GM21447 (cell line): ENCODE results near the gene SUN2.

Experiments used
- ATAC-seq: cut with Tn5 transposase; IDR thresholded peaks from one replicate; pipeline ENCODE4 v1.9.1; 2021; ENCODE audit not compliant: unreplicated experiment

The SUN2 gene

GRCh38 chr22:38735465-38736256 lies 20.1 kb downstream of the SUN2 start:
- no peak for ATAC-seq

- ATAC-seq = no peak
Observed at GRCh38 chr22:38735126-38735464, 20.7 kb downstream of the SUN2 start.

- no peak for ATAC-seq
Observed at GRCh38 chr22:38734421-38735100, 21.2 kb downstream of the SUN2 start.

GRCh38 chr22:38733724-38734381 lies 21.9 kb downstream of the SUN2 start:
- no peak for ATAC-seq

GRCh38 chr22:38733329-38733723 lies 22.5 kb downstream of the SUN2 start:
- ATAC-seq = no peak

GRCh38 chr22:38732251-38732815 lies 23.5 kb downstream of the SUN2 start:
- no peak for ATAC-seq

- no peak for ATAC-seq
Observed at GRCh38 chr22:38731703-38732161, 24.1 kb downstream of the SUN2 start.

- no peak for ATAC-seq
Observed at GRCh38 chr22:38730411-38730871, 25.4 kb downstream of the SUN2 start.

GRCh38 chr22:38729946-38730345 lies 25.9 kb downstream of the SUN2 start:
- ATAC-seq = no peak

- no peak for ATAC-seq
Observed at GRCh38 chr22:38728871-38729796, 26.7 kb downstream of the SUN2 start.

- ATAC-seq = no peak
Observed at GRCh38 chr22:38727530-38728451, 28.0 kb downstream of the SUN2 start.

- no peak for ATAC-seq
Observed at GRCh38 chr22:38727123-38727522, 28.7 kb downstream of the SUN2 start.

- no peak for ATAC-seq
Observed at GRCh38 chr22:38725900-38726655, 29.7 kb downstream of the SUN2 start.

GRCh38 chr22:38724926-38725571 lies 30.7 kb downstream of the SUN2 start:
- no peak for ATAC-seq

- ATAC-seq = no peak
Observed at GRCh38 chr22:38724176-38724575, 31.6 kb downstream of the SUN2 start.

- ATAC-seq = no peak
Observed at GRCh38 chr22:38721551-38721950, 34.2 kb downstream of the SUN2 start.

- no peak for ATAC-seq
Observed at GRCh38 chr22:38720350-38720749, 35.4 kb downstream of the SUN2 start.

- ATAC-seq = no peak
Observed at GRCh38 chr22:38719196-38719595, 36.6 kb downstream of the SUN2 start.
